GM23338 (cell line): ENCODE measurements around the gene GLIS2. TPM values are rescaled to one million over a fixed set of nuclear protein-coding genes. Genes with fewer than 3 reads are reported as not detected.

ENCODE experiments used
- ATAC-seq: fragments of 200-7000 bp; cut with Tn5 transposase; 3 replicates; pipeline ENCODE4 v1.9.1; 2020
- DNase-seq: peaks from one replicate; pipeline ENCODE4 v3.0.0-alpha.2; 2015; ENCODE audit warnings: low spot score
- H2AFZ ChIP-seq: fragments of 200-600 bp; sonication (generic); 2 replicates; pipeline ENCODE4 v1.8.0; 2016; ENCODE audit warnings: antibody characterized with exemption, mild to moderate bottlenecking, moderate library complexity
- H3F3A ChIP-seq: fragments of 200-600 bp; sonication (generic); replicated peaks from 2 replicates; pipeline ENCODE4 v1.8.0; 2017; ENCODE audit warnings: antibody characterized with exemption, mixed run types, low read depth
- H3K27ac ChIP-seq: fragments of 200-600 bp; sonication (generic); 2 replicates; pipeline ENCODE4 v1.6.1; 2016; ENCODE audit warnings: low read depth
- H3K27me3 ChIP-seq: fragments of 200-600 bp; sonication (generic); 2 replicates; pipeline ENCODE4 v1.8.0; 2016; ENCODE audit warnings: mild to moderate bottlenecking, mixed run types, moderate library complexity; ENCODE audit not compliant: insufficient read depth
- H3K36me3 ChIP-seq: fragments of 200-600 bp; sonication (generic); 2 replicates; pipeline ENCODE4 v1.8.0; 2016; ENCODE audit warnings: mild to moderate bottlenecking; ENCODE audit not compliant: insufficient read depth
- H3K4me1 ChIP-seq: fragments of 200-600 bp; sonication (generic); 2 replicates; pipeline ENCODE4 v1.8.0; 2016; ENCODE audit warnings: mild to moderate bottlenecking, moderate library complexity; ENCODE audit not compliant: insufficient read depth
- H3K4me2 ChIP-seq: fragments of 200-600 bp; sonication (generic); 2 replicates; pipeline ENCODE4 v1.7.1; 2017; ENCODE audit warnings: mixed run types
- H3K4me3 ChIP-seq: fragments of 200-600 bp; sonication (generic); 2 replicates; pipeline ENCODE4 v1.6.1; 2016; ENCODE audit warnings: mixed run types
- H3K79me2 ChIP-seq: fragments of 200-600 bp; sonication (generic); replicated peaks from 2 replicates; pipeline ENCODE4 v1.8.0; 2017; ENCODE audit warnings: mild to moderate bottlenecking; ENCODE audit not compliant: insufficient read depth
- H3K9me2 ChIP-seq: fragments of 200-600 bp; sonication (generic); 2 replicates; pipeline ENCODE4 v1.8.0; 2017; ENCODE audit not compliant: insufficient read depth
- H4K20me1 ChIP-seq: fragments of 200-600 bp; sonication (generic); replicated peaks from 2 replicates; pipeline ENCODE4 v1.8.0; 2017; ENCODE audit warnings: mild to moderate bottlenecking; ENCODE audit not compliant: insufficient read depth
- H3K27ac Mint-ChIP-seq: 2 replicates; pipeline ENCODE4 v1.8.0; 2020; ENCODE audit warnings: inconsistent platforms, mild to moderate bottlenecking, moderate library complexity, mixed read lengths
- H3K27me3 Mint-ChIP-seq: 3 replicates; pipeline ENCODE4 v1.8.0; 2022; ENCODE audit warnings: low read depth, mild to moderate bottlenecking, moderate library complexity, mixed read lengths, inconsistent platforms; ENCODE audit not compliant: insufficient read depth, poor library complexity
- H3K36me3 Mint-ChIP-seq: 3 replicates; pipeline ENCODE4 v1.8.0; 2021; ENCODE audit warnings: low read depth, mild to moderate bottlenecking, inconsistent platforms, moderate library complexity, mixed read lengths
- H3K4me1 Mint-ChIP-seq: 3 replicates; pipeline ENCODE4 v1.8.0; 2020; ENCODE audit warnings: mild to moderate bottlenecking, inconsistent platforms, mixed read lengths
- H3K4me3 Mint-ChIP-seq: 3 replicates; pipeline ENCODE4 v1.8.0; 2021; ENCODE audit warnings: moderate library complexity, mild to moderate bottlenecking, inconsistent platforms, mixed read lengths
- H3K9me3 Mint-ChIP-seq: 3 replicates; pipeline ENCODE4 v1.8.0; 2020; ENCODE audit warnings: moderate library complexity, mild to moderate bottlenecking, inconsistent platforms, mixed read lengths
- POLR2AphosphoS5 ChIP-seq: IDR thresholded peaks from 2 replicates; pipeline ENCODE4 v1.6.1; 2016; ENCODE audit warnings: antibody characterized with exemption, low read depth
- ZNF331 ChIP-seq: fragments of 250-450 bp; sonication (Bioruptor Pico); IDR thresholded peaks from 2 replicates; pipeline ENCODE4 v1.5.0; 2020; ENCODE audit warnings: low read depth, mild to moderate bottlenecking, moderate library complexity
- polyA plus RNA-seq: library from polyadenylated mRNA; unstranded; fragments of >200 nt; fragmentation: Nextera tagmentation; extraction: Ambion mirVana; gene quantifications from 2 replicates; pipeline ENCODE4 v1.2.1, GENCODE V29; 2016
- total RNA-seq: library from RNA; depleted of rRNA; stranded (reverse); fragments of >200 nt; shearing (Covaris generic); gene quantifications from 2 replicates; pipeline ENCODE4 v1.2.3, GENCODE V29; 2014
- TF ChIP-seq, protein P1 (sequence below): fragments of 250-450 bp; sonication (Bioruptor Pico); IDR thresholded peaks from 2 replicates; pipeline ENCODE4 v1.5.0; 2020; ENCODE audit warnings: mild to moderate bottlenecking, moderate library complexity
- TF ChIP-seq, protein P2 (sequence below): IDR thresholded peaks from 2 replicates; pipeline ENCODE4 v1.6.1; 2016; ENCODE audit warnings: antibody characterized with exemption
- TF ChIP-seq, protein P3 (sequence below): IDR thresholded peaks from one replicate; pipeline ENCODE4 v1.6.1; 2018; ENCODE audit warnings: antibody characterized with exemption; ENCODE audit not compliant: unreplicated experiment

The GLIS2 gene
- total and polyA plus RNA-seq, 2 experiments from 2014 or later: 8.2 to 10.2 TPM

DNA sequence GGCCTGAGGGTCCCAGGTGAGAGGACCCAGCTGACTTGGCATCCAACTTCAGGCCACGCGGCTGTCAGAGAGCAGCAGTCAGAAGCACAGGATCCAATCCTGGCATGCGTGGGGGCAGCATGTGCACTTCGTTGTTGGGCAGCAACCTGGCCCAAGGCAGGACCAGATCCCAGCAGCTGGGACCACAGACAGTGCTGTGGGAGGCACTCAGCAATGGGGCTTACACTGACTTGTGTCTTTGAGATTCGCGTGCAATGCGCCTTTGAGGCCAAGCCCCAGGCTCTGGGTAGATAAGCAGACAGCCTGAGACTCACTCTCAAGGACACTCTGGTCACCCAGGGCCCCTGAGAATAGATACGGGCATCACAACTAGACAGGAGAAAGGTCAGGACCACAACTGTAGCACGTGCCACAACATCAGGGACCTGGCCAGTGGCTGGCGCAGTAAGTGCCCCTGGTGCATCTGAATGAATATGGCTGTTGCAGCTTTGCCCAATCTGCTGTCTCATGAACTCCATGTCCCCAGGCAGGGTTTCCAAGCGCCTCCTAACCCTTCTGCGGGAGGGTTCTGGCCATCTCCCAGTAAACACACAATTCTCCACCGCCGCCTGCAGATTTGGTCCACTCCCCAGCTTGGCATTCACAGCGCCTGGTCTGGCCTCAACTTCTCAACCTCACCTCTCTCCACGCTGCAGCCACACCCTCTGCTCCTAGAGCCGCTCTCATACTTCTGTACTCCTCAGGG is 32.1 kb downstream of the GLIS2 start:
- no peaks in the 10 kb centered on the region; the same call in 1 of the 2 replicates for H3K36me3 ChIP-seq
- Mint-ChIP-seq H3K9me3 (peaks cover 18% of the 10 kb centered on the region), H3K4me1 (peaks cover 8% of the 10 kb centered on the region; the same call in 2 of the 3 replicates), H3K4me3 (peak overlapping the region; percentile 15; the same call in 1 of the 3 replicates), H3K27ac (no peak overlapping the region; the same call in 1 of the 2 replicates), H3K27me3 (peaks cover 46% of the 10 kb centered on the region), H3K36me3 (peaks cover 51% of the 10 kb centered on the region)
- H3K27me3 ChIP-seq: no peaks in the 10 kb centered on the region
- H3K27ac ChIP-seq: no peak overlapping the region
- H3F3A ChIP-seq: peaks cover 33% of the 10 kb centered on the region
- ATAC-seq: no peak
- H2AFZ ChIP-seq: no peak overlapping the region
- no peaks in the 10 kb centered on the region for H3K9me2 ChIP-seq
- H3K79me2 ChIP-seq: peaks cover 73% of the 10 kb centered on the region
- peaks cover 32% of the 10 kb centered on the region for H4K20me1 ChIP-seq
- TF ChIP-seq, protein P1, sequence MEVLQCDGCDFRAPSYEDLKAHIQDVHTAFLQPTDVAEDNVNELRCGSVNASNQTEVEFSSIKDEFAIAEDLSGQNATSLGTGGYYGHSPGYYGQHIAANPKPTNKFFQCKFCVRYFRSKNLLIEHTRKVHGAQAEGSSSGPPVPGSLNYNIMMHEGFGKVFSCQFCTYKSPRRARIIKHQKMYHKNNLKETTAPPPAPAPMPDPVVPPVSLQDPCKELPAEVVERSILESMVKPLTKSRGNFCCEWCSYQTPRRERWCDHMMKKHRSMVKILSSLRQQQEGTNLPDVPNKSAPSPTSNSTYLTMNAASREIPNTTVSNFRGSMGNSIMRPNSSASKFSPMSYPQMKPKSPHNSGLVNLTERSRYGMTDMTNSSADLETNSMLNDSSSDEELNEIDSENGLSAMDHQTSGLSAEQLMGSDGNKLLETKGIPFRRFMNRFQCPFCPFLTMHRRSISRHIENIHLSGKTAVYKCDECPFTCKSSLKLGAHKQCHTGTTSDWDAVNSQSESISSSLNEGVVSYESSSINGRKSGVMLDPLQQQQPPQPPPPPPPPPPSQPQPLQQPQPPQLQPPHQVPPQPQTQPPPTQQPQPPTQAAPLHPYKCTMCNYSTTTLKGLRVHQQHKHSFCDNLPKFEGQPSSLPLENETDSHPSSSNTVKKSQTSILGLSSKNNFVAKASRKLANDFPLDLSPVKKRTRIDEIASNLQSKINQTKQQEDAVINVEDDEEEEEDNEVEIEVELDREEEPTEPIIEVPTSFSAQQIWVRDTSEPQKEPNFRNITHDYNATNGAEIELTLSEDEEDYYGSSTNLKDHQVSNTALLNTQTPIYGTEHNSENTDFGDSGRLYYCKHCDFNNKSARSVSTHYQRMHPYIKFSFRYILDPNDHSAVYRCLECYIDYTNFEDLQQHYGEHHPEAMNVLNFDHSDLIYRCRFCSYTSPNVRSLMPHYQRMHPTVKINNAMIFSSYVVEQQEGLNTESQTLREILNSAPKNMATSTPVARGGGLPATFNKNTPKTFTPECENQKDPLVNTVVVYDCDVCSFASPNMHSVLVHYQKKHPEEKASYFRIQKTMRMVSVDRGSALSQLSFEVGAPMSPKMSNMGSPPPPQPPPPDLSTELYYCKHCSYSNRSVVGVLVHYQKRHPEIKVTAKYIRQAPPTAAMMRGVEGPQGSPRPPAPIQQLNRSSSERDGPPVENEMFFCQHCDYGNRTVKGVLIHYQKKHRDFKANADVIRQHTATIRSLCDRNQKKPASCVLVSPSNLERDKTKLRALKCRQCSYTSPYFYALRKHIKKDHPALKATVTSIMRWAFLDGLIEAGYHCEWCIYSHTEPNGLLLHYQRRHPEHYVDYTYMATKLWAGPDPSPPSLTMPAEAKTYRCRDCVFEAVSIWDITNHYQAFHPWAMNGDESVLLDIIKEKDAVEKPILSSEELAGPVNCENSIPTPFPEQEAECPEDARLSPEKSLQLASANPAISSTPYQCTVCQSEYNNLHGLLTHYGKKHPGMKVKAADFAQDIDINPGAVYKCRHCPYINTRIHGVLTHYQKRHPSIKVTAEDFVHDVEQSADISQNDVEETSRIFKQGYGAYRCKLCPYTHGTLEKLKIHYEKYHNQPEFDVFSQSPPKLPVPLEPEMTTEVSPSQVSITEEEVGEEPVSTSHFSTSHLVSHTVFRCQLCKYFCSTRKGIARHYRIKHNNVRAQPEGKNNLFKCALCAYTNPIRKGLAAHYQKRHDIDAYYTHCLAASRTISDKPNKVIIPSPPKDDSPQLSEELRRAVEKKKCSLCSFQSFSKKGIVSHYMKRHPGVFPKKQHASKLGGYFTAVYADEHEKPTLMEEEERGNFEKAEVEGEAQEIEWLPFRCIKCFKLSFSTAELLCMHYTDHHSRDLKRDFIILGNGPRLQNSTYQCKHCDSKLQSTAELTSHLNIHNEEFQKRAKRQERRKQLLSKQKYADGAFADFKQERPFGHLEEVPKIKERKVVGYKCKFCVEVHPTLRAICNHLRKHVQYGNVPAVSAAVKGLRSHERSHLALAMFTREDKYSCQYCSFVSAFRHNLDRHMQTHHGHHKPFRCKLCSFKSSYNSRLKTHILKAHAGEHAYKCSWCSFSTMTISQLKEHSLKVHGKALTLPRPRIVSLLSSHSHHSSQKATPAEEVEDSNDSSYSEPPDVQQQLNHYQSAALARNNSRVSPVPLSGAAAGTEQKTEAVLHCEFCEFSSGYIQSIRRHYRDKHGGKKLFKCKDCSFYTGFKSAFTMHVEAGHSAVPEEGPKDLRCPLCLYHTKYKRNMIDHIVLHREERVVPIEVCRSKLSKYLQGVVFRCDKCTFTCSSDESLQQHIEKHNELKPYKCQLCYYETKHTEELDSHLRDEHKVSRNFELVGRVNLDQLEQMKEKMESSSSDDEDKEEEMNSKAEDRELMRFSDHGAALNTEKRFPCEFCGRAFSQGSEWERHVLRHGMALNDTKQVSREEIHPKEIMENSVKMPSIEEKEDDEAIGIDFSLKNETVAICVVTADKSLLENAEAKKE: no peak
- TF ChIP-seq POLR2AphosphoS5: no peak
- TF ChIP-seq, protein P2, sequence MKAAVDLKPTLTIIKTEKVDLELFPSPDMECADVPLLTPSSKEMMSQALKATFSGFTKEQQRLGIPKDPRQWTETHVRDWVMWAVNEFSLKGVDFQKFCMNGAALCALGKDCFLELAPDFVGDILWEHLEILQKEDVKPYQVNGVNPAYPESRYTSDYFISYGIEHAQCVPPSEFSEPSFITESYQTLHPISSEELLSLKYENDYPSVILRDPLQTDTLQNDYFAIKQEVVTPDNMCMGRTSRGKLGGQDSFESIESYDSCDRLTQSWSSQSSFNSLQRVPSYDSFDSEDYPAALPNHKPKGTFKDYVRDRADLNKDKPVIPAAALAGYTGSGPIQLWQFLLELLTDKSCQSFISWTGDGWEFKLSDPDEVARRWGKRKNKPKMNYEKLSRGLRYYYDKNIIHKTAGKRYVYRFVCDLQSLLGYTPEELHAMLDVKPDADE: no peak
- TF ChIP-seq ZNF331 (CRISPR knock-in tag): no peak
- TF ChIP-seq, protein P3, sequence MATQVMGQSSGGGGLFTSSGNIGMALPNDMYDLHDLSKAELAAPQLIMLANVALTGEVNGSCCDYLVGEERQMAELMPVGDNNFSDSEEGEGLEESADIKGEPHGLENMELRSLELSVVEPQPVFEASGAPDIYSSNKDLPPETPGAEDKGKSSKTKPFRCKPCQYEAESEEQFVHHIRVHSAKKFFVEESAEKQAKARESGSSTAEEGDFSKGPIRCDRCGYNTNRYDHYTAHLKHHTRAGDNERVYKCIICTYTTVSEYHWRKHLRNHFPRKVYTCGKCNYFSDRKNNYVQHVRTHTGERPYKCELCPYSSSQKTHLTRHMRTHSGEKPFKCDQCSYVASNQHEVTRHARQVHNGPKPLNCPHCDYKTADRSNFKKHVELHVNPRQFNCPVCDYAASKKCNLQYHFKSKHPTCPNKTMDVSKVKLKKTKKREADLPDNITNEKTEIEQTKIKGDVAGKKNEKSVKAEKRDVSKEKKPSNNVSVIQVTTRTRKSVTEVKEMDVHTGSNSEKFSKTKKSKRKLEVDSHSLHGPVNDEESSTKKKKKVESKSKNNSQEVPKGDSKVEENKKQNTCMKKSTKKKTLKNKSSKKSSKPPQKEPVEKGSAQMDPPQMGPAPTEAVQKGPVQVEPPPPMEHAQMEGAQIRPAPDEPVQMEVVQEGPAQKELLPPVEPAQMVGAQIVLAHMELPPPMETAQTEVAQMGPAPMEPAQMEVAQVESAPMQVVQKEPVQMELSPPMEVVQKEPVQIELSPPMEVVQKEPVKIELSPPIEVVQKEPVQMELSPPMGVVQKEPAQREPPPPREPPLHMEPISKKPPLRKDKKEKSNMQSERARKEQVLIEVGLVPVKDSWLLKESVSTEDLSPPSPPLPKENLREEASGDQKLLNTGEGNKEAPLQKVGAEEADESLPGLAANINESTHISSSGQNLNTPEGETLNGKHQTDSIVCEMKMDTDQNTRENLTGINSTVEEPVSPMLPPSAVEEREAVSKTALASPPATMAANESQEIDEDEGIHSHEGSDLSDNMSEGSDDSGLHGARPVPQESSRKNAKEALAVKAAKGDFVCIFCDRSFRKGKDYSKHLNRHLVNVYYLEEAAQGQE: no peak
- no peak overlapping the region for H3K4me2 ChIP-seq
- no peak for DNase-seq
- H3K4me3 ChIP-seq: no peak overlapping the region
- H3K4me1 ChIP-seq: peaks cover 7% of the 10 kb centered on the region
